HFFc6 (cell line): ENCODE results near the gene TREML2. TPM values are rescaled to one million over a fixed set of nuclear protein-coding genes. Genes with fewer than 3 reads are reported as not detected.

Experiments used
- DNase-seq: peaks from one replicate; pipeline ENCODE4 v3.0.0-alpha.2; 2018
- H3K27ac Mint-ChIP-seq: 2 replicates; pipeline ENCODE4 v1.8.0; 2020; ENCODE audit warnings: mild to moderate bottlenecking, mixed read lengths
- H3K27me3 Mint-ChIP-seq: 2 replicates; pipeline ENCODE4 v1.8.0; 2021; ENCODE audit warnings: mild to moderate bottlenecking, moderate library complexity, mixed read lengths; ENCODE audit not compliant: insufficient read depth
- H3K36me3 Mint-ChIP-seq: 2 replicates; pipeline ENCODE4 v1.8.0; 2021; ENCODE audit warnings: low read depth, mixed read lengths
- H3K4me1 Mint-ChIP-seq: 2 replicates; pipeline ENCODE4 v1.8.0; 2020; ENCODE audit warnings: low read depth, mixed read lengths
- H3K4me3 Mint-ChIP-seq: 2 replicates; pipeline ENCODE4 v1.8.0; 2020; ENCODE audit warnings: mild to moderate bottlenecking, moderate library complexity, mixed read lengths
- H3K9me3 Mint-ChIP-seq: 2 replicates; pipeline ENCODE4 v1.8.0; 2020; ENCODE audit warnings: mild to moderate bottlenecking, mixed read lengths
- total RNA-seq, 6 experiments: library from RNA; stranded (reverse); fragmentation: NEBNext Ultra II Directional; extraction: Animal tissue kit (Norgen Biotek cat#: 25700); gene quantifications; 2 replicates in 1 of 6; 3 replicates in 5 of 6; pipeline ENCODE4 v1.2.3, GENCODE V29; 2021
- TF ChIP-seq, protein P1 (sequence below): fragments of 200-600 bp; sonication (generic); IDR thresholded peaks from 2 replicates; pipeline ENCODE4 v1.5.0; 2021; ENCODE audit warnings: antibody characterized with exemption, mild to moderate bottlenecking

Gene TREML2
- total RNA-seq, 6 experiments from 2014 or later = not detected

DNA sequence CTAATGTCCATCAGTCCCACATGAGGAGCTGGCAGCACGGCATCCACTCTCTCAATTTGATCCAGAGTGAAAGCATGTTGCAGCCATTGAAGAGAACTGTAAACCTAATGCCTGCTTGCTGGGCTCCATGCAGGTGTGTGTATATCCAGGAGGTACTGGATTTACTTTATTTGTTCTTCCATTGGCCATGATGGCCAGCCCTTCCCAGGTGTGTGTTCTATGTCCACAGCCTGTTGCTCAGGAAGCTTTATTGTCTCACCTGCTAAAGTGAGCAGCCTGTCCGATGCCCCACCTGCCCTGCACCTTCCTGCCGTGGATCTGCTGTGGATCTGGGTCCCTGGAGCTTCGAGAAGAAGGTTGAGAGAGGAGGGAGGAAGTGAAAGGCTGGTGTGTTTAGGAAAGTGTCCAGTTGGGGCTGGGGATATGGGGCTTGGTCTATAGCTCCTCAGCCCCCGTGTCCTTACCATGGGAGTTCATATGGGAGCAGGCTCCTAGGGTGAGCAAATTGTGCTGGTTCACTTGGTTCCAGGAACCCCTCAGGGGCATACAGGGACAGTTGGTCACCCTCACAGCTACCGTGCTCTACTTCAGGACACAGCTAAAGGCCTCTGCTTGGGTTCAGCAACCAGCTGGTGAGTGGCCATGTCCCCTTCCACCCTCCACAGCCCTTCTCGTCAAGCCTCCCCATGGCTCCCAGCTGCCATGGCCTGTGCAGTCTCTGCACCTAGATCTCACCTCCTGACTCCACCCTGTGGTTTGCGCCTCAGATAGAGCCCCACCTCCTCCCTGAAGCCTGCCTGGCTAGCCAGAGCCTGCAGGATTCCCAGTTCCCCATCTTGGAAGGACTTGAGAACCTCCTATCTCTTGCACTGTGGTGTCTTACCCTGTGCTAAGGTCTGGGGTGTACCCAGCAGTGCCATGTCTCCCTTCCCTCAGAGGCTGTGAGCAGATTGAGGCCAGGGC, 12.7 kb downstream of the TREML2 start:
- peaks cover 22% of the 10 kb centered on the region for H3K27me3 Mint-ChIP-seq

DNA sequence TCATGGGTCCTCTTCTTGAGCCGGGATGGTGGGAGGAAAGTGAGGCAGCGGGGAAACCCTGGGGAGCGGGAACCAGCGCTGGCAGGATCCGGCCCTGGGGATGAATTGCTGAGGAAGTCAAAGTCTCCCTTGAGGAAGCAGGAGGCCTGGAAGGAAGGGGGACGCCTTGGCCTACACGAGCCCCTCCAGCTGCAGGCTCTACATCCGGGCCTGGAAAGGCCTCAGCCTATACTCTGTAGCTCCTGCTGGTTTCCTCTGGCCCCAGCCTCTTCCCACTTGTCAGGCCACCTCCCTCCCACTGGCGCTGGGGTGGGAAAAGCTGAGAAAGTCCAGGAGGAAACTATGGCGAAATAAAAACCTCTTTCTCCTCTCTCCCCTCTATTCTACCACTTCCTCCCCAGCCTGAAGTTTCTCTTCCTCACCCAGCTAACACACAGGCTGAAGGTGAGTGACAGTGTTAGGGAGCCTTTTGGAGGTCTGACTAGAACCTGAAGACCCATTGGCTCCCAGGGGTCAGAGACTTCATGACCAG, 14.9 kb downstream of the TREML2 start:
- TF ChIP-seq, protein P1, sequence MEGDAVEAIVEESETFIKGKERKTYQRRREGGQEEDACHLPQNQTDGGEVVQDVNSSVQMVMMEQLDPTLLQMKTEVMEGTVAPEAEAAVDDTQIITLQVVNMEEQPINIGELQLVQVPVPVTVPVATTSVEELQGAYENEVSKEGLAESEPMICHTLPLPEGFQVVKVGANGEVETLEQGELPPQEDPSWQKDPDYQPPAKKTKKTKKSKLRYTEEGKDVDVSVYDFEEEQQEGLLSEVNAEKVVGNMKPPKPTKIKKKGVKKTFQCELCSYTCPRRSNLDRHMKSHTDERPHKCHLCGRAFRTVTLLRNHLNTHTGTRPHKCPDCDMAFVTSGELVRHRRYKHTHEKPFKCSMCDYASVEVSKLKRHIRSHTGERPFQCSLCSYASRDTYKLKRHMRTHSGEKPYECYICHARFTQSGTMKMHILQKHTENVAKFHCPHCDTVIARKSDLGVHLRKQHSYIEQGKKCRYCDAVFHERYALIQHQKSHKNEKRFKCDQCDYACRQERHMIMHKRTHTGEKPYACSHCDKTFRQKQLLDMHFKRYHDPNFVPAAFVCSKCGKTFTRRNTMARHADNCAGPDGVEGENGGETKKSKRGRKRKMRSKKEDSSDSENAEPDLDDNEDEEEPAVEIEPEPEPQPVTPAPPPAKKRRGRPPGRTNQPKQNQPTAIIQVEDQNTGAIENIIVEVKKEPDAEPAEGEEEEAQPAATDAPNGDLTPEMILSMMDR = no peak
- Mint-ChIP-seq H3K9me3 (peaks cover 11% of the 10 kb centered on the region), H3K4me1 (no peaks in the 10 kb centered on the region), H3K4me3 (no peak overlapping the region), H3K36me3 (no peaks in the 10 kb centered on the region), H3K27me3 (peaks cover 28% of the 10 kb centered on the region), H3K27ac (no peak overlapping the region)
- no peak for DNase-seq

More for the DNA sequence above, 12.7 kb downstream of the TREML2 start:
- peaks cover 11% of the 10 kb centered on the region for H3K9me3 Mint-ChIP-seq
- no peak overlapping the region for H3K4me3 Mint-ChIP-seq
- TF ChIP-seq, protein P1 = no peak
- no peak overlapping the region for H3K27ac Mint-ChIP-seq
- no peak for DNase-seq
- H3K36me3 Mint-ChIP-seq = no peaks in the 10 kb centered on the region
- H3K4me1 Mint-ChIP-seq = no peaks in the 10 kb centered on the region

DNA sequence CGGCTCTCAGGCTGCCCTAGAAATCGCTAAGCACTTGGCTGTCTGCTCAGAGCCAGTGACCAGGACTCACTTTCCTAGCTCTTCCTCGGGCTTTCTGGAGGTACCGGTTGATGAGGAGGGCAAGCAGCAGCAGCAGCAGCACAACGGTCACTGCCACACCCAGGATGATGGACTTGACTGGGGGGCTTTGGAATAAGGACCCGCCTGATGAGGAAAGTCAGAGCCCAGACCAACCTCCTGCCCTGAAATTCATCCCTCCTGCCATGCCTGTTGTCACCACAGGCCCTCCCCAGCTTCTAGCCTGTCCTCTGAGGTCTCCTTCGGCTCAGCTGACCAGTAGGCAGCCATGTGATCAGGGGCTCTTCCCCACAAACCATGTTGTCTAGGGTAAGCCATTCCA, 16.2 kb downstream of the TREML2 start:
- Mint-ChIP-seq H3K4me3 (no peak overlapping the region), H3K4me1 (no peaks in the 10 kb centered on the region), H3K36me3 (no peaks in the 10 kb centered on the region), H3K9me3 (peaks cover 6% of the 10 kb centered on the region), H3K27ac (no peak overlapping the region), H3K27me3 (peaks cover 34% of the 10 kb centered on the region)
- TF ChIP-seq, protein P1 = no peak
- no peak for DNase-seq

DNA sequence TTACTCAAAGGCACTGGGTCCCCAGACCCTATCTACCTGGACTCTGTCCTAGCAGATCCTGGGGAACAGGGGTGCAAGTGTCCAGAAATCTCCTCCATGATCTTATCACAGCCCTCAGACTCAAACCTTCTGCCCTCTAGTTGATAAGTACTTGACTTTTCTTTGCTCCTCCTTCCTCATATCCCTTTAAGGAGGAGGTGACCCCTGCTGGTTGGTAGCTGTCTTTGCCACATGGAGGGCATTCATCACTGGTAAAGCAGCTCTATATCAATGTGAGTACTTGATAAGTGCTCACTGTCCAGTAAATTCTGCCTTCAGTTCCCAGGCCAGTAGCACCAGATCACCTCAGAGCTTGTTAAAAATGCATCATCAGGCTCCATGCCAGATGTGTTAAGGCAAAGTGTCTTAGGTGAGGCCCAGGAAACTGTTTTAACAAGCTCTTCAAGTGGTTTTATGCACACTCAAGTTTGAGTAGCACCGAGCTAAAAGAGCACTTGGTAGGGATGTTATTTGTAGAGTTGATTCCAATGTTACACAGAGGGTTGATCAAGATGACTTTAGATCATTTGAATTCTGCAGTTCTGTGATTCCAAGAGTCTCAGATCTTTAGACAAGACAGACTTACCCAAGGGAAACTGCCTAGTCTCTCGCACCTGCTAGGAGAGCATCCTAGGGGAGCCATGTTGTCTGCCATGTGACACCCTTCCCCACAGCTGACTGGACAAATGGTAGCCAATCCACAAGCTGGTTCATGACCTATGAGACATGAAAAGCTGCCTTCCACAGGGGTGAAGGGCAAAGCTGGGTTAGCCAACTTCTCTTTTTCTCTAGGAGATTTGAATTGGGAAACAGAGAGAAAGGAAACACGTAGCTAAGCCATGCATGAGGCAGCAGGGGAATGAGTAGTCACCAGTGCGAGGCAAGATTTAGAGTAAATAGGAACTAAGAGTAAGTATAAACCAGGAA, 18.6 kb downstream of the TREML2 start:
- no peaks in the 10 kb centered on the region for H3K36me3 Mint-ChIP-seq
- H3K27me3 Mint-ChIP-seq = peaks cover 30% of the 10 kb centered on the region
- DNase-seq = peak; percentile 66
- no peak overlapping the region for H3K27ac Mint-ChIP-seq
- no peak overlapping the region for H3K4me3 Mint-ChIP-seq
- no peaks in the 10 kb centered on the region for H3K4me1 Mint-ChIP-seq
- H3K9me3 Mint-ChIP-seq = no peaks in the 10 kb centered on the region
- TF ChIP-seq, protein P1 = peak; percentile 78

DNA sequence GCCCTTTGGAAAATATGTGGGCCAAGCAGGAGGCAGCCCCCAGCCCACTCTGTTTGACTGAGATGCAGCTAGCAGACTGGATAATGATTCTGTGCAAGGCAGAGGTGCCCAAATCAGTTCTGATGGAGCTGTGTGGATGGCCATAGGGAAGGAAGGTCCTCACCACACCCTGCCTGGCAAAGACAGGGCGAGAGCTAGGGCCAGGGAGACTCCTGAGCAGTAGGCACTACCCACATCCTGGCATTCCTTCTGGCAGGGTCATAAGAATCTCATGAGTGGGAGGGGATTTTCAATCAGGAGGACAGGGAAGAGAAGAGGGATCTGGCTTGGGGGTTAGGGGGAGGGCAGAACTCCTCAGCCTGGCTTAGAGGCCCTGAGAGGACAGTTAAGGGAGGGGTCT, 19.4 kb downstream of the TREML2 start:
- Mint-ChIP-seq H3K4me1 (no peaks in the 10 kb centered on the region), H3K27me3 (peaks cover 32% of the 10 kb centered on the region), H3K27ac (no peak overlapping the region), H3K9me3 (no peaks in the 10 kb centered on the region), H3K36me3 (no peaks in the 10 kb centered on the region), H3K4me3 (no peak overlapping the region)
- no peak for DNase-seq
- TF ChIP-seq, protein P1 = no peak
